HG03159 (cell line): ENCODE data around the gene TBX4.

Source experiments
- ATAC-seq: cut with Tn5 transposase; IDR thresholded peaks from one replicate; pipeline ENCODE4 v1.9.1; 2021; ENCODE audit warnings: mild to moderate bottlenecking, moderate library complexity; ENCODE audit not compliant: unreplicated experiment

The TBX4 gene

DNA sequence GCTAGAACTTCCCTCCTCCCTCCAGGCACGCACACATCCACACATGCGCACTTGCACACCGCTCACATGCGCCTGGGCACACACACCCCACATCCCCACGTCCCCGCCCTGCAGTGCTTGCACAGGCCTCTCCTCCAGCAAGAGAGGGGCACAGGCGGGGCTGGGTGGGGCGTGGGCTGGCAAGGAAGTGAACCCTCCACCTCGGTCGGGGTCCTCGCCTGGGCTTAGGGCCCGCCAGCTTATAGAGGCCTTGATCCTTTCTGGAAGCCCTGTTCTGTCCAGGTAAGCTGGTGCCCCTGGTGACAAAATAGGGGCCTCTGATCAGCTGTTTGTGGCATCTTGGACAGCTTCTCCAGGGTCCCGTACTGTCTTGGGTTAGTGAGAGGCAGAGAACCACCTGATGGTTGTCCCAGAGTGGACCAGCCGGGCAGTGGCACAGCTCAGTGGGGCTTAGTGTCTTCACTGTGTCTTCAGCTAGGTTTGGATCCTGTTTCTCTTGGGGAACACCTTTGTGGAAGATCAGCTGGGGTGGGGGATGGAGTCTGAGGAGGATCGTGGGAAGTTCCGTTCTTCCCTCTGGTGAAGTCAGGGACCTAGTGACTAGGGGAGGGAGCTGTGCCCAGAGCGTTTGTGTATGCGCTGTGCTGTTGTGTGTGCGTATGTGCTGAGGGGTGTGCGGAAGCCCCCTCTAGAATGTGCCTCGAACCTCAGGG, 12.1 kb downstream of the TBX4 start:
- no peak for ATAC-seq

DNA sequence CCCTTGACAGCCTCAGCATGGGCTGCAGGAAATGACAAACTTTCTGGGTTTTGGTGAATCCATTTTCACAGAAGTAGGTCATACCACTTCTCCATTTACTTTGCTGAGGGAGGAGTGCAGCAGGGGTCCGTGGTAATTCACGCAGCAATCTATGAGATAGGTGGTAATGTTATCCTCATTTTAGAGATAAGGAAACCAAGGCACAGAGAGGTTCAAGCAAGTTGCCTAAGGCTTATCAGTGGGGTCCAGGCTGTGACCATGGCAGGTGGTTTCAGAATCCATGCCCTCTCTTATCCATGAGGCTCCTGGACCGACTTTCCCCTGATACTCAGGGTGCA, 12.6 kb downstream of the TBX4 start:
- ATAC-seq = no peak

DNA sequence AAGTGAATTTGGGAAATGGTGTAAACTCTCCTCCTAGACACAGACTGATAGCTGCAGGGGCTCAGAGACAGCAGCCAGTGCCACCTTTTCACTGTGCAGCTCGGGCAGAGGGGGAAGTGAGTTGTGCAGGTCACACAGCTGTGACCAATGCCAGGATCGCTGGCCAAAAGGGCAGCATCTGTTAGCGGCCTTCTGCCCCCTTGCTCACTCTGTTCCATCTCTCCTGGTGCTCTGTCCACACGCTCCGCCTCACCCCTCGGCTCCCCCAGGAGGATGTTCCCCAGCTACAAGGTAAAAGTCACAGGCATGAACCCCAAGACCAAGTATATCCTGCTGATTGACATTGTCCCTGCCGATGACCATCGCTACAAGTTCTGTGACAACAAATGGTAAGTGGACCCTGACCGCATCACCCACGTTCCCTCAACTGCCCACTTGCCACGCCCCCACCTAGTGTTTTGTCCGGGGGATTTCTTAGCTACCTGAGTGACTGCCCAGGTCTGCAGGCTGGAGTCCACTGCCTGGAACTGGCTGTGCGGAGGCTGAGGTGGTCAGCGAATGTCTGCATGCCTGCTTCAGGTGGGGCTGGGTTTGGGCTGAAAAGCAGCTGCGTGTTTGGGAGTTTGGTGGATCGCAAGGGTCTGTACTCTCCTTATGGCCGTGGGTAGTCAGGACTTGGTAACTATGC, 13.5 kb downstream of the TBX4 start:
- no peak for ATAC-seq

DNA sequence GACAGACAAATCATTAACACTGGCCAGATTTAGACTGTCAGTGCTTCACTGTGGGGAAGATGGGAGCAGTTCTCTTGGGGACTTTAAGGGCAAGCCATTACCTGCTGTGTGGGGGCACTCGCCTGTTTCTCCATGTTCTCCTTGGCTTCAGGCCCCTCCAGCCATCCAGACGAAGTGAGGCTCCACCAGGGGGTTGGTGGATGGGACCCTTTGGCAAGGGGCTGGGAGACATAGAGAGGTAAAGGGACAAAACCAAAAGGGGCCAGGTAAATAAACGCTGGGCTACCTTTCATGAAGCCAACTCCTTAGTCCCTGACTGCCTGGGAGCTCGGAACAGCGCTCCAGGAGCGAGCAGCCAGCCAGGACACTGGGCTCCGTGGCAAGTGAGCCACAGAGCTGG, 14.0 kb downstream of the TBX4 start:
- ATAC-seq = no peak

DNA sequence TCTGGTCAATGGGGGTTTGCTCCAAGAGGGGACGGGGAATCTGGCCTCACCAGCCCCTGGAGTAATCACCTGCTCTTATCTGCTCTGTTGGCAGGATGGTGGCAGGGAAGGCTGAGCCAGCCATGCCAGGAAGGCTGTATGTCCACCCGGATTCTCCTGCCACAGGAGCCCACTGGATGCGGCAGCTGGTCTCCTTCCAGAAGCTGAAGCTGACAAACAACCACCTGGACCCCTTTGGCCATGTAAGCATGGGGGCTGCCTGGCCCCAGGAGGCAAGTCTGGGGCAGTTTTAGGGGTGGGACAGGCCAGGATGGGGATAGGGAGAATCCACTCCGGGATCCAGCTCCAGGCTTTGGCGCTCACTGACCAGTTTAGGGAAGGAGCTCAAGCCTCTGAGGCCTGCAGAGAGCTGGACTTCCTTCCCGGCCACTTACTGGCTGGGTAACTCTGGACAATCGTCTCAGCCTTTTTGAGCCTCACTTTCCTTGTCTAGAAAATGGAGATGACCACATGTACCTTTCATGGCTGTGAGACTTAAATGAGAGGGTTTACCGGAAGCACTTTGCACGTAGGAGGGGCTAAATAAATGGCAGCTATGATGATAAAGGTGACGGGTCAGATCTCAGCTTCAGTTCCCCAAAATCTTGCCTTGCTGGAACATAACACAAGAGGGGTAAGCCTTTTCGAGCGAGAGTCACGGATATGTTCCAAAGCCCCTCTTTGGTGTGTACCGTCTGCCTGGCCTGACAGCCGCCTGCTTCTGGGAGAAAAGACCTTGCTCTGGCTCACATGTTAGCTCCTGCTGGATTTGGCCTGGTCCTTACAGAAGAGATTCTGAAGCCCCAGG, 15.4 kb downstream of the TBX4 start:
- no peak for ATAC-seq

DNA sequence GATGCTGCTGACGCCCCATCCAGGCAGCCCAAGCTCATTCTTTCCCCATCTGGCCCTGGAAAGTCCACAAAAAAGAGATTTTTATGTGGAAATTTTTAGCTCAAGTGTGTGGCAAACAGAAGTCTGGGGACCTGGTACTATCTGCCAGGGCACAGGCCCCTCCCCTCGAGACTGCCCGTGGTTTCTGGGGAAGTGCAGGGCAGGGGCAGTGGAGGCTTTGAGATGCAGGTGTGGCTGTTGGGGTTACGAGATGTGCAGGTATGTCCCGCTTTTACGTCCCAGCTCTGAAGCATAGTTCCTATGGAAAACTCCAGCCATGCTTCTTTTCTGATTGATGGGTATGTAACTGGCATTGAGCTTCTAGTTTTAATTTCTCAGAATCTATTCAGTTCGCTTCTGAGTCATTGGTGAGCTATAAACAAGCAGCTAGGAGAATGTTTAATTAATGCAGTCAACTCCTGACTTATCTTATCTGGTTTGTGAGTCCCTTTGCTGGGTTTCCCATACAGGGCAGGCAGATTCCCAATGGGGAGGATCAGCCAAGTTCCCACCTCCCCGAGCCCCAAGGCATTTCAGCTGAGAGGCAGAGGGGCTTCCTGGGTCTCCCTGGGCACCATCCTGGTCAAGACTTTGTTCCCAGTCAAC, 16.2 kb downstream of the TBX4 start:
- ATAC-seq = no peak

DNA sequence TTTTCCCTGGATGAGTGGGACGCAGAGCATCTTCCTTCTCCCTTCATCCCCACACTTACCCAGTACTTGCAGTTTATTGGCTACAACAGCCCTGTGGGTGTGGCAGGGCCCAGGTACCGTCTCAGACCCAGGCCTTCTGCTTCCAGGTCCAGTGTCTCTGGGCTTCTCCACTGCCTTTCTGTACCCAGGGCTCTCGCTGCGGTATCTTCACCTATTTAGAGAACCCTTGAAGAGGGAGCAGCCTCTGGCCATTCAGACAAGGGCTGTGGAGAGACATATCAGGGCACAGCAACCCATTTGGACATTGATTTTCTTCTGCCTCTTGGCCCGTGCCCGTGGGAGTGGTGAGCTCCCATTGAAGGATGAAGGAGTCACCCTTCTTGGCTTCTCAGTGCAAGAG, 17.3 kb downstream of the TBX4 start:
- ATAC-seq = no peak

DNA sequence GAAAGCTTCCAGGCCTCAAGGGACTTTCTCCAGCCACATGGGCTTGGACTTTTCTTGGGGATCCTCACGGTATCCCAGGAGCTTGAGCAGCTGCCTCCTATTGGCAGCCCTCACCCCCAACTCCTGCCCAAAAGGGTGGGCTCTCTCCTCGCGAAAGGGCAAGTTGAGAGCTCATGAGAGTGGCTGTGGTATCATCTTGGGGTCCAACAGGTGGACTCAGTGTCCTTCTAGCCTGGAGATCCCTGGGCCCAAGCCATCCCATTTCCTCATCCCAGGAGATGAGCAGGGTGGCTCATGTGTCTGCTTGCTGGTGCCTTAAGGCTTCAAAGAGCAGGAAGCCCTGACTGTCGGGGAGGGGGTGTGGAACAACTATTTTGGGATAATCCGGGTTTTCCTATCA, 17.7 kb downstream of the TBX4 start:
- no peak for ATAC-seq

DNA sequence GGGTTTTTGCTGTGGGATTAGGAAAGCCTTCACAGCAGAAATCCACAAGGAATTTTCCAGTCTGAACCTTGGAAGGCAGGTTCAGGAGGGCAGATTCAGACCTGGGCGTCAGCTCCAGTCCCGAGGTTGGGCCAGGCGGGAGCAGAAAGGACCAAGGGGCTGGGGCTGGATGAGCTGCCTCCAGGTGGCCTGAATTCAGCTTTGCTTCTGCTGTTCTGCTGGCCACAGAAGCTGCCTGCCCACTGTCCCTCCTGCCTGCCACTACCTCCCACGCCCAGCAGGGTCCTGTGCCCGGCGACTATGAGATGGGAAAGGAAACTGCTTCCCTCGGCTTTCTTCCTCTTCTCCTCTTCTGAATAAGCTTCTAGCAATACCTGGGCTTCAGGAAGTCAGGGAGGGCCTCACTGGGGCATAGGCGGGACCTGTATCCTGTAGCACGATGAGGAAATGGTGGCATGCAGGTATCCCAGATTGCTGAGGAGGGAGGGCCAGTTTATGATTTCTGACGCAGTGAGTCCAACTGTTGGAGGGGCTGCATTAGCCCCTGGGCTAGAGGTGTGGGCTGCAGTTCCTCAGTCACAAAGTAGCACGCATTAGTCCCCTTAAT, 18.4 kb downstream of the TBX4 start:
- ATAC-seq = no peak

DNA sequence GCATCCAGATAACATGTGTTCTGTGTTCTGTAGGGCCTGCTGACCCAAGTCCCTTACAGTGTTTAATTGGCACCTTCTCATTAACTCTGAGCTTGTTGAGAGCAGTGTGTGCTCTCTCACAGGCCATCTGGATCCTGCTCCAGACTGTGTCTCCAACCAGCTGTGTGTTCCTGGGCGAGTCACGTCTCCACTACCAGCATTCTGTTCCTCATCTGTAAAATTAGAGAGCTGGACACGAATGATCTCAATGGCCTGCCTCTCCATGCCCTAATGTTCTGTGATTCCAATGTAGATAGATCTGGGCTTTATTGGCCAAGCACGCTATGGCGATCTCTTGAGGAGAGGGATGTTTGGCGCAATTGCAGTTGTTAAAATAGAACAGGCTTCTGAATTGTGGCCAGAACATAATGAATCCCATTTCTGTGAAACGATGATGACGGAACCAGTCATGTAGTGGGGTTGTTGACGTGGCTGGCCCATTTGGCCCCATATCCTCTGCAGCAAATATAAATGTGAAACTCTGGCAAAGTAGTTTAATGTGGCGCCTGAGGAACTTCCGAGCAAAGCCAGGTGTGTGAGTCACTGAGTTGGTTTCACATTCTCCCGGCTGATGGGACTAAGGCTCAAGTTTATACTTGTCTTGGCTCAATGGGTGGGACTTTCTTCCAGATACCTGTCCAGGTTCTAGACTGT, 22.2 kb downstream of the TBX4 start:
- ATAC-seq = no peak

DNA sequence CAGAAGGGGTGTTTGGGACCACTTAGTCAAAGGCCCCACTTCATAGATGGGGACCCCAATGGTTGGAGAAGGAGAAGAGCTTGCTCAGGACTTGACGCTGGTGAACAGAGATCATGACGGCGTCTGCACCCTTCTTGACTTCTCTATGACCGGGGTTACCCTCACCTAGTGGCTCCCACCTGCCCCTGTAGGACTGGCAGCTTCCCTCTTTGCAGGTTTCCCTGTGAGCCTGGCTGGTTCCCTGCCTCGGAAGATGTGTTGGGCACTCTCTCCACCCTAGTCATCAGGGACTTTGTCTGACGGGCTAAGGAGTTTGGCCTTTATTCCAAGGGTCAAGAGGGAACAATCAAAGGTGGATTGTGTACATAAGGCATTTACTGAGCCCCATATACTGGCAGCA, 22.7 kb downstream of the TBX4 start:
- ATAC-seq = no peak

DNA sequence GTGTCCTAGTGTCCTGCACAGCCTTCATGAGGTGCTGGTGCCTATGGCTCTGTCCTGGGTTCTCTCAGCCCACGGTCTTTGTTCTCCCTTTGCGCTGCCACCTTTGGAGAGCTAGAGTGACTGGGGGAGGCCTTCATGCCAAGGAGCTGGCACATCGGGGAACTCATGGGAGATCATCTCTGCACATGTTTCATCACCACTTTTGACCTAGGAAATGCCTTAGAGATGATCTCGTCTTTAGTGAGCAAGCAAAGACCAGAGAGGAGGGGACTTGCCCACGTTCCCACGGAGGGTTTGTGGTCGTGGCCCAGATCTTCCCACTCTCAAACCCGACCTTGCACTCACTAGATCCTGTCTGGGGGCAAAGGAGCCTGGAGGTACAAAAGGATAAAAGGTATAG, 23.5 kb downstream of the TBX4 start:
- no peak for ATAC-seq

DNA sequence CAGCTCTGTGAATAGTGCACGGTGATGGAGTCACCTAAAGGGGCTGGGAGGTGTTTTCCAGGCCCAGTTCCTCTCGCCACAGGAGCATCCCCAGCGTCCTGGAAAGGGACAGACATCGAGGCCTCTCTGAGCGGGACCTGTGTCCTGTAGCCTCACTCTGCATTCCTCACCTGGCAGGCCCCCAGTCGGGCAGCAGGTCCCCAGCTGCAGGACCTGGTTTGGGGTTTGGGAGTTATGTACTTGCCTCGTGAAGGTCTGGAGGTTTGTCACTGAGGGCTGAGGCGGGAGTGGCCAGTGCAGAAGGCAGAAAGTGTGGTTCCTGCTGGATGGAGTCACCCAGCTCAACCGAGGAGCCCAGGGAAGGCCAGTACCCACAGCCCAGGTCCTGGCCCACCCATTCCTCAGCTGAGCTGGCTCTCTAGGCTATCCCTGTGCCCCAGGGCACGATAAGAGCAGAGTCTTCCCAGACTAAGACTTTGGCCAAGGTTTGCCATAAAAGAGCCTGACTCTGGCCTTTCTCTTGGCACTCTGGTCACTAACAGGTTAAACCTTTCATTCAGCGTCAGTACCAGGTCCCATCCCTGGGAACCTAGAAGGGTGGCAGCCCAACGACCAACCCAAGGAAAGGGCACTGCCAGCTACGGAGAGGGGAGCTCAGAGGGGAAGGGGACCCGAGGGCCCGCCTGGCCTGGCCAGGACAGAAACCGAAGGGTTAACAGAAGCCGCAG, 24.4 kb downstream of the TBX4 start:
- ATAC-seq = no peak

DNA sequence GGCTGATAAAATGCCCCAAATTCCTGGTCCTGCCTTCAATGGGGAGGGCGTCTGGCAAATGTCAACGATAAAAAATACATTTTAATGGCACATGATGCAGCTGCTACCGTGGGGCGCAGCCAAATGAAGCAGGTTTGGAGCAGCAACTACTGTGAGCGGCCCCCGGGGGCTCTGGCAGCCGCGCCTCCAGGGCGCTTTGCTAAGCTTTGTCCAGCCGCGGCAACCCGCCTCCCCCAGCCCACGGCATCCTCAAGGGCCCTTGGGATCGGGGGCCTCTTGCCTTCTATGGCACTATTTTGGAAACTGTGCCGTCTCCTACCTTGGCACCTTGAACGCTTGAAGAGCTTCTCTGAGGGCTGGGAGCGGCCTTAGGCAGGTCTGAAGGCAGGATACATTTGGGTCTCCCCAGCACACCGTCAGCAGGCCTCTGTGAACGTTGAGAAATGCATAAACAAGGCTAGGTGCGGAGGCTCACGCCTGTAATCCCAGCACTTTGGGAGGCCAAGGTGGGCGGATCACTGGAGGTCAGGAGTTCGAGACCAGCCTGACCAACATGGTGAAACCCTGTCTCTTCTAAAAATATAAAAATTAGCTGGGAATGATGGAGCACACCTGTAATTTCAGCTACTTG, 25.1 kb downstream of the TBX4 start:
- ATAC-seq = no peak

DNA sequence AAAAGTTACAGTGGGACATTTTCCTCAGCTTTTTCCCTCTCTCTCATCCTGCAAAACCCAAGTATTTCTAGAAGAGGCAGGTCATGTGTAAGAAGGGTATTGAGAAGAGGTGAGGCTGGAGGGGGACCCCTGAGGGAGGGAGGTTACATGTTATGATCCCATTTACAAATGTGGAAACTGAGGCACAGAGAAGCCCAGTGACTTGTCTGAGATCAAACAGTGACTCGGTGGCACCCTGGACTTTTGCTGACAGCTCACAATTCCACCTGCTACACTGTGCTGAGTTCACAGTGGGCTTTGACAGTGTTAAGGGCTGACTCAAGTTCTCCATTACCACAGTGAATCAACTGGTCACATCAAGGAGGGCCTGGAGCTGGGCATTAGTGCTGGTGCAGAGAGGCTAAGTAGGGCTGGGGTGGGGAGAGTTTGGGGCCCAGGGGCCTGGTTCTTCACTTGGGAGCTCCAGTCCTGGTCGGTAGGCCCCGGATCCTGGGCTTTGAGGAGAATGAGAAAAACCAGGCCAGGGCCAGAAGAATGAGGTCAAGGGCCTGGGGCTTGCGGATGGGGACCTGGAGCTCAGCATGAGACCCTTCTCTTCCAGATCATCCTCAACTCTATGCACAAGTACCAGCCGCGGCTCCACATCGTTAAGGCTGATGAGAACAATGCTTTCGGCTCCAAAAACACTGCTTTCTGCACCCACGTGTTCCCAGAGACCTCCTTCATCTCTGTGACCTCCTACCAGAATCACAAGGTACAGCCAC, 26.0 kb downstream of the TBX4 start:
- ATAC-seq = no peak

DNA sequence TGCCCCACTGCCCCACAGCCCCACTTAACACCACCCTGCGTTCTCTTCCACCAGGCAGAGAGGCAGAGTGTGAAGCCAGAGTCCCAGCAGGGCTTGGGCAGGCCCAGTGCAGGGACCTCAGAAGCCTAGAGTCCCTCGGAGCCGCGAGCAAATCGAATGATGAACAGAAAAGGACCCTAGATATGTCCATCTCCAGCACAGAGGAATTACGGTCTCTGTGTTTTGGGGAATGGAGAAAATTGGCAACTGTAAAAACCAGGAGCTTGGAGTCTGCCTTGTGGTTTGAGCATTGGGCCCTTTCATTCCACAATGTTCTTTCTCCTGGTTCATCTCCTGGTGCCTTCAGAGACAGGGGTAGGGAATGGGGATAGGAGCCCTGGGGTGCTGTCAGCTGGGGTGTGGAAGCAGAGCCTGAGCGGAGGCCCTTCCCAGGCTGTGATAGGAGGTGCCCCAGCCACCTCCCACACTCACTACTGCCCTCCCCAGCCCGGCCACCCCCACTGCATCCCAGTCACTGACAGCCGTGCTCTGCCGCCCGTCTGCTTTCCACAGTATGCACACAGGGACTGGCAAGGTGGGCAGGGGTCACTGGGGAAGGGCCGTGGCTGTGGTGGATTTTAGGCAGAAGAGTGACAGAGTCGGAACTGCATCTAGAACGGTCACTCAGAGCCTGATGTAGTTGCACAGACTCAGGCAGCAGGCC, 26.7 kb downstream of the TBX4 start:
- ATAC-seq = no peak

DNA sequence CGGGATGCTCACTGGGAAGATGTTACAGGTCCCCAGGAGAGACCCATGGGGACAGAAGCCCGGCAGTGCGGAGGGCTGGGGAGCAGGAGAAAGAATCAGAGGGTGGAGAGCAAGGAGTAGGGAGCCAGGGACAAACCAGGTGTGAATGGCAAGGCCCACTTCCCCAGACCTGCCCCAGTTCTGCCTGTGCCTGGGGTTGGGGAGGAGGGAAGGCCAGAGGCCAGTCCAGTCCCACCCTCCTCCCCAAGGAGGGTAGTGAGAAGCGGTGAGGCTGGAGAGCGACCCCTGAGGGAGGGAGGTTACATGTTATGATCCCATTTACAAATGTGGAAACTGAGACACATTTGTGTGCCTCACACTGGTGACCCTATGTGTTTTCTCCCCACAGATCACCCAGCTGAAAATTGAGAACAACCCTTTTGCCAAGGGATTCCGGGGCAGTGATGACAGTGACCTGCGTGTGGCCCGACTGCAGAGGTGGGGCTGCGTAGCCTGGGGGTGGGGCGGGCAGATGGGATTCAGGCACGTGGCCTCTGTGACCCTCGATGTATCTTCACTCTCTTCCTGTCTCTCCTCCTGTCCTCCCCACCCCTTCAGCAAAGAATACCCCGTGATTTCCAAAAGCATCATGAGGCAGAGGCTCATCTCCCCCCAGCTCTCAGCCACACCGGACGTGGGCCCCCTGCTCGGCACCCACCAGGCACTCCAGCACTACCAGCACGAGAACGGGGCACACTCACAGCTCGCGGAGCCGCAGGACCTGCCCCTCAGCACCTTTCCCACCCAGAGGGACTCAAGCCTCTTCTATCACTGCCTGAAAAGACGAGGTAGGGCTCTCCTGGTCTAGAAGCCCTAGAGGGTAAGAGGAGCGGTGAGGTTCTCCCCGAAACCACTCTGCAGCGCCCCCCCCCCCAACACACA, 27.5 kb downstream of the TBX4 start:
- ATAC-seq = no peak
